Measurements from ENCODE around the gene WDR17.

DNA sequence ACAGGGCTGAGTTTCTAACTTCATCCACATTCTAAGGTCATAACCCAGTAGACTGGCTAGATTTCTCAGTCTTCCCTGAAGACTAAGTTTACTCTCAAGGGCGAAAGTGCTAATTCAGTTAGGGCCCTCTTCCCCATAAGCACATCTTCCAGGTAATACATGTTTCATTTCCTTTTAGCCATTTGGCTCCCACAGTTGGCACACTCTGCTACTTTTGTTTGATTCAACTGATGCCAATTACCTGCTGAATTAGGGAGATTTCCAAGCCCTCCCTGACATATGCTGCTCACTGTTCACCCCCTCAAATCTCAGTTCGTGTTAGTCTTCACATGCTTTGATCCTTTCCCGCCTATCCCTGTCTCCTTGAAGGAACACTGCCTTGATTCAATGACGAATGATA, 17.0 kb upstream of the WDR17 start:
- no peak for TF ChIP-seq EZH2 (IDR thresholded peaks at IDR 0.05; ENCODE audit: insufficient read depth, low read length)
- TF ChIP-seq, protein P1, sequence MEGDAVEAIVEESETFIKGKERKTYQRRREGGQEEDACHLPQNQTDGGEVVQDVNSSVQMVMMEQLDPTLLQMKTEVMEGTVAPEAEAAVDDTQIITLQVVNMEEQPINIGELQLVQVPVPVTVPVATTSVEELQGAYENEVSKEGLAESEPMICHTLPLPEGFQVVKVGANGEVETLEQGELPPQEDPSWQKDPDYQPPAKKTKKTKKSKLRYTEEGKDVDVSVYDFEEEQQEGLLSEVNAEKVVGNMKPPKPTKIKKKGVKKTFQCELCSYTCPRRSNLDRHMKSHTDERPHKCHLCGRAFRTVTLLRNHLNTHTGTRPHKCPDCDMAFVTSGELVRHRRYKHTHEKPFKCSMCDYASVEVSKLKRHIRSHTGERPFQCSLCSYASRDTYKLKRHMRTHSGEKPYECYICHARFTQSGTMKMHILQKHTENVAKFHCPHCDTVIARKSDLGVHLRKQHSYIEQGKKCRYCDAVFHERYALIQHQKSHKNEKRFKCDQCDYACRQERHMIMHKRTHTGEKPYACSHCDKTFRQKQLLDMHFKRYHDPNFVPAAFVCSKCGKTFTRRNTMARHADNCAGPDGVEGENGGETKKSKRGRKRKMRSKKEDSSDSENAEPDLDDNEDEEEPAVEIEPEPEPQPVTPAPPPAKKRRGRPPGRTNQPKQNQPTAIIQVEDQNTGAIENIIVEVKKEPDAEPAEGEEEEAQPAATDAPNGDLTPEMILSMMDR (IDR thresholded peaks at IDR 0.05; ENCODE audit: insufficient read depth, low read depth, low read length), result no peak
